Keratinocyte (primary cell): ENCODE results near the gene TICRR. TPM values are rescaled to one million over a fixed set of nuclear protein-coding genes. Genes with fewer than 3 reads are reported as not detected.

ENCODE experiments used
- DNase-seq: peaks from one replicate; pipeline ENCODE4 v3.0.0-alpha.2; 2011; ENCODE audit warnings: low read depth, missing footprints, low spot score
- FAIRE-seq: peaks from 2 replicates; lab custom pipeline; 2011; peaks lifted over from hg19 to GRCh38; lab: Jason Lieb, UNC
- H2AFZ ChIP-seq: 2 replicates; pipeline ENCODE4 v1.6.0; 2012; ENCODE audit warnings: low read length, control low read depth, inconsistent platforms; ENCODE audit not compliant: control insufficient read depth
- H3K27ac ChIP-seq: 2 replicates; pipeline ENCODE4 v1.5.1; 2011; ENCODE audit warnings: low read length; ENCODE audit not compliant: control insufficient read depth, insufficient read depth
- H3K27me3 ChIP-seq: 3 replicates; pipeline ENCODE4 v1.6.0; 2011; ENCODE audit warnings: low read length; ENCODE audit not compliant: control insufficient read depth, insufficient read depth; ENCODE audit errors: extremely low read depth
- H3K36me3 ChIP-seq, 2 experiments: 2 replicates in 1 of 2; 3 replicates in 1 of 2; pipeline ENCODE4 v1.5.1; 2011; ENCODE audit warnings: low read length in 2 of 2, mild to moderate bottlenecking in 1 of 2; ENCODE audit not compliant: control insufficient read depth in 2 of 2, insufficient read depth in 2 of 2; ENCODE audit errors: extremely low read depth in 1 of 2
- H3K4me1 ChIP-seq: 3 replicates; pipeline ENCODE4 v1.5.1; 2011; ENCODE audit warnings: low read length; ENCODE audit not compliant: control insufficient read depth, insufficient read depth; ENCODE audit errors: extremely low read depth
- H3K4me2 ChIP-seq: 3 replicates; pipeline ENCODE4 v1.6.0; 2011; ENCODE audit warnings: low read depth, low read length; ENCODE audit not compliant: control insufficient read depth, insufficient read depth; ENCODE audit errors: extremely low read depth
- H3K4me3 ChIP-seq, 3 experiments: fragments of 200-600 bp in 1 of 3; sonication (generic) in 1 of 3; 2 replicates in 2 of 3; 3 replicates in 1 of 3; pipeline ENCODE4 v1.5.1; 2011 to 2016; ENCODE audit warnings: low read length in 3 of 3, mild to moderate bottlenecking in 3 of 3, control low read depth in 2 of 3, inconsistent platforms in 1 of 3, low read depth in 1 of 3, mixed read lengths in 1 of 3, mixed run types in 1 of 3, moderate library complexity in 1 of 3; ENCODE audit not compliant: control insufficient read depth in 2 of 3, insufficient read depth in 2 of 3; ENCODE audit errors: extremely low read depth in 1 of 3
- H3K79me2 ChIP-seq: 2 replicates; pipeline ENCODE4 v1.6.0; 2012; ENCODE audit warnings: low read length; ENCODE audit not compliant: control insufficient read depth, insufficient read depth
- H3K9ac ChIP-seq: 3 replicates; pipeline ENCODE4 v1.6.0; 2011; ENCODE audit warnings: low read length; ENCODE audit not compliant: control insufficient read depth, insufficient read depth; ENCODE audit errors: extremely low read depth
- H3K9me1 ChIP-seq: 3 replicates; pipeline ENCODE4 v1.6.0; 2011; ENCODE audit warnings: low read length; ENCODE audit not compliant: control insufficient read depth, insufficient read depth; ENCODE audit errors: extremely low read depth
- H3K9me3 ChIP-seq: 2 replicates; pipeline ENCODE4 v1.5.1; 2012; ENCODE audit warnings: low read depth, low read length; ENCODE audit not compliant: control insufficient read depth
- H4K20me1 ChIP-seq: 3 replicates; pipeline ENCODE4 v1.6.0; 2011; ENCODE audit warnings: low read length; ENCODE audit not compliant: control insufficient read depth, insufficient read depth; ENCODE audit errors: extremely low read depth
- EZH2 ChIP-seq: IDR thresholded peaks from one replicate; pipeline ENCODE4 v1.6.1; 2012; ENCODE audit warnings: inconsistent platforms, mild to moderate bottlenecking, low read length, moderate library complexity
- dilution Hi-C: fragments of 300-500 bp; cut with MboI; formaldehyde crosslinking; loops from one replicate; pipeline ENCODE4 v1.7.0; 2020; ENCODE audit warnings: low sequenced_read_pairs; ENCODE audit not compliant: extremely low pct_ligation_motif_present
- polyA plus RNA-seq, 5 experiments: library from polyadenylated mRNA; depleted of rRNA in 3 of 5; stranded (reverse) in 3 of 5; stranded (forward) in 1 of 5; unstranded in 1 of 5; fragments of >200 nt; gene quantifications; 1 replicate in 1 of 5; 2 replicates in 3 of 5; 3 replicates in 1 of 5; pipeline versions ENCODE4 v1.2.1 to v1.2.3, GENCODE V29; 2011 to 2012; ENCODE audit warnings: missing spikeins in 2 of 5, low read depth in 1 of 5, low replicate concordance in 1 of 5
- TF ChIP-seq, protein P1 (sequence below), 3 experiments: IDR thresholded peaks in 1 of 3; conservative IDR thresholded peaks in 1 of 3; optimal IDR thresholded peaks in 1 of 3; 2 replicates in 2 of 3; 3 replicates in 1 of 3; pipeline versions ENCODE3 to v1.5.1; 2011; ENCODE audit warnings: low read length in 3 of 3, mild to moderate bottlenecking in 3 of 3, moderate library complexity in 2 of 3, control low read depth in 1 of 3, inconsistent platforms in 1 of 3; ENCODE audit not compliant: insufficient read depth in 2 of 3; ENCODE audit errors: extremely low read depth in 1 of 3

TICRR gene
- polyA plus RNA-seq, 1 donor (not counting 4 experiments of a cell fraction or from before 2014, with no cell fraction given): 2.9 TPM

DNA sequence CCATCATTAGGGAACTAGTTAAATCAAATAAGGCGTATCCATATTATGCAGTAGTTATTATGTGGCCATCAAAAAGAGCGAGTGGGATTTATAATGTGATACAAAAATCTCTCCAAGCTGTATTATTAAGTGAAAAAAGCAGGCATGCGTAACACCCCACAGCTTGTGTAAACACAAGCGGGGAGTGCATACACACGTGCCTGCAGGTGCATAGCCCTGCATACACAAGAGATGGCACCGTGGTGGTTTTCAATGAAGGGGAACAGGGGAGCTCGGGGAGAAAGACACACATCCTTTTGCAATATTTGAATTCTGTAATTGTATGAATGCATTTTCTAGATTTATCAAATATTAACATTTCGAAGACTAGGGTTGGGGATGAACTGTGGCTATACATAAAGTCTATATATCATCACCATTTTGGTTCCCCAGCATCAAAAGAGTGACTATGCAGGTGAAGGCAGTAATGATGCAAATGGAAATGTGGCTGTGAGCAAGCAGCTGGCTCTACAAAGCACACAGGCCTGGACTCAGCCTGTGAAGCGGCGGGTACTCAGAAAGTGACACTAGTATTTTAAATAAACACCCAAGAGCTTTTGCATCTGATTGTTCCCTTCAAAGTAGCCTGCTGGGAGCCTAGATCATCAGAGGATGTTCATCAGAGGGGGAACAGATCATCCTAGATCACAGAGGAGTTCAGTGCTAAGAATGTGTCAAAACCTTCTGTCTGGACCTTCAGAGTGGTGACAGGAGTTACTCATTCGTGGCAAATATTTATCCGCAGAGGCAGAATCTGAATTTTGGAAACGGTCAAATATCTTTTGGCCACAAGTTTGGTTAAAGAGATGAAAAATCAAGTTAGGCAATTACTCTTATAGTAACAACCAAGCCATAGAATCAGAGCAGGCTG, 89.4 kb downstream of the TICRR start:
- Histone ChIP-seq H3K9me3 (no peaks in the 10 kb centered on the region), H3K4me3 (no peak overlapping the region), H3K4me1 (peaks cover 10% of the 10 kb centered on the region), H3K9ac (no peak overlapping the region), H3K4me2 (peak overlapping the region; percentile 64), H3K36me3 (no peaks in the 10 kb centered on the region), H3K9me1 (no peaks in the 10 kb centered on the region), H3K27me3 (no peaks in the 10 kb centered on the region), H2AFZ (no peak overlapping the region), H3K79me2 (no peaks in the 10 kb centered on the region), H3K27ac (no peak overlapping the region), H4K20me1 (no peaks in the 10 kb centered on the region)
- DNase-seq: no peak
- dilution Hi-C loops: no loop called here
- FAIRE-seq: peak; percentile 20
- TF ChIP-seq, protein P1, sequence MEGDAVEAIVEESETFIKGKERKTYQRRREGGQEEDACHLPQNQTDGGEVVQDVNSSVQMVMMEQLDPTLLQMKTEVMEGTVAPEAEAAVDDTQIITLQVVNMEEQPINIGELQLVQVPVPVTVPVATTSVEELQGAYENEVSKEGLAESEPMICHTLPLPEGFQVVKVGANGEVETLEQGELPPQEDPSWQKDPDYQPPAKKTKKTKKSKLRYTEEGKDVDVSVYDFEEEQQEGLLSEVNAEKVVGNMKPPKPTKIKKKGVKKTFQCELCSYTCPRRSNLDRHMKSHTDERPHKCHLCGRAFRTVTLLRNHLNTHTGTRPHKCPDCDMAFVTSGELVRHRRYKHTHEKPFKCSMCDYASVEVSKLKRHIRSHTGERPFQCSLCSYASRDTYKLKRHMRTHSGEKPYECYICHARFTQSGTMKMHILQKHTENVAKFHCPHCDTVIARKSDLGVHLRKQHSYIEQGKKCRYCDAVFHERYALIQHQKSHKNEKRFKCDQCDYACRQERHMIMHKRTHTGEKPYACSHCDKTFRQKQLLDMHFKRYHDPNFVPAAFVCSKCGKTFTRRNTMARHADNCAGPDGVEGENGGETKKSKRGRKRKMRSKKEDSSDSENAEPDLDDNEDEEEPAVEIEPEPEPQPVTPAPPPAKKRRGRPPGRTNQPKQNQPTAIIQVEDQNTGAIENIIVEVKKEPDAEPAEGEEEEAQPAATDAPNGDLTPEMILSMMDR (optimal IDR thresholded peaks at IDR 0.05 in 1 of 3, IDR thresholded peaks at IDR 0.05 in 1 of 3, conservative IDR thresholded peaks at IDR 0.05 in 1 of 3; ENCODE audit: extremely low read depth in 1 of 3, insufficient read depth in 2 of 3, low read length in 3 of 3): no peak
- TF ChIP-seq EZH2: no peak

DNA sequence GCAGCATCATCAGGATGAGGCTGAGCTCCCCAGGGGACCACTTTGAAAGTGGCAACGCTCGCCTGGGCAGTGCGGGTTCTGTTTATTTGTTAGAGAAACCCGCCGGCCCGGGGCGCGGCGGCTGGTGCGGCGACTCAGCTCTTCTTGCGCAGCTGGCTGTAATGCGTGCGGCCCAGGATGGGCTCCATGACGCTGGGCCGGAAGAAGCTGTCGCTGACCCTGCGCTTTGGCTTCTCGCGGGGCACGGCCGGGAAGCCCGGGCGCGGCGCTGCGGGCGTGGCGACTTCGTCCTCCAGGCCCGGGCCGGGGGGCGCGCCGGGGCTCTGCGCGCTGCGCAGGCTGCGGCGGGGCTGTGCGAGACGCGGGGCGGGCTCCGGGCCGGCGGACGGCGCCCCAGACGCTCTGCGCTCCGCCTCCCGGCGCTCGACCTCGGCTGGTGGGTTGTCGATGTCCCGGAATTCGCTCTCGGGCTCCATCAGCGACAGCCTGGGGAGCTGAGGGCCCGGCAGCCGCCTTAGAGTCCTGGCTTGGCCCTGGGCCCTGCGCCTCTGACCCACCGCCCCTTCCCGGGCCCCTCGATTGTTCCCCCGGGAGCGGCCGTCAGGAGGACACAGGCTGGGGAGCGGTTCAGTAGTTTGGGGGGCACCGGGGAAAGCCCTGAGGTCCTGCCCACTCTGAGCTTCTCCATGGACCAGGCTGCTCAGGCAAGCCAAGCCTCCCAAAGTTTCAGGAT, 90.3 kb downstream of the TICRR start:
- TF ChIP-seq, protein P1 (optimal IDR thresholded peaks at IDR 0.05 in 1 of 3, IDR thresholded peaks at IDR 0.05 in 1 of 3, conservative IDR thresholded peaks at IDR 0.05 in 1 of 3; ENCODE audit: extremely low read depth in 1 of 3, insufficient read depth in 2 of 3, low read length in 3 of 3): no peak
- no peak for TF ChIP-seq EZH2
- no peak for DNase-seq
- Histone ChIP-seq H2AFZ (peak overlapping the region; percentile 54), H3K4me2 (peak overlapping the region; percentile 64), H3K27ac (no peak overlapping the region), H3K36me3 (no peaks in the 10 kb centered on the region), H3K79me2 (no peaks in the 10 kb centered on the region), H3K4me3 (peak overlapping the region in 2 of 3 experiments; percentile 18 to 21), H4K20me1 (no peaks in the 10 kb centered on the region), H3K9me3 (no peaks in the 10 kb centered on the region), H3K4me1 (peaks cover 10% of the 10 kb centered on the region), H3K27me3 (no peaks in the 10 kb centered on the region), H3K9me1 (no peaks in the 10 kb centered on the region), H3K9ac (no peak overlapping the region)
- dilution Hi-C loops: no loop called here
- no peak for FAIRE-seq
